Measurements from ENCODE around the gene MAPK14. TPM values are rescaled to one million over a fixed set of nuclear protein-coding genes. Genes with fewer than 3 reads are reported as not detected.

The MAPK14 gene
- total and polyA plus RNA-seq, 9 of the 15 experiments (the other 6 are each of a cell fraction or from before 2014, with no cell fraction given), result 8.8 to 62.7 (median 35.5) TPM

DNA sequence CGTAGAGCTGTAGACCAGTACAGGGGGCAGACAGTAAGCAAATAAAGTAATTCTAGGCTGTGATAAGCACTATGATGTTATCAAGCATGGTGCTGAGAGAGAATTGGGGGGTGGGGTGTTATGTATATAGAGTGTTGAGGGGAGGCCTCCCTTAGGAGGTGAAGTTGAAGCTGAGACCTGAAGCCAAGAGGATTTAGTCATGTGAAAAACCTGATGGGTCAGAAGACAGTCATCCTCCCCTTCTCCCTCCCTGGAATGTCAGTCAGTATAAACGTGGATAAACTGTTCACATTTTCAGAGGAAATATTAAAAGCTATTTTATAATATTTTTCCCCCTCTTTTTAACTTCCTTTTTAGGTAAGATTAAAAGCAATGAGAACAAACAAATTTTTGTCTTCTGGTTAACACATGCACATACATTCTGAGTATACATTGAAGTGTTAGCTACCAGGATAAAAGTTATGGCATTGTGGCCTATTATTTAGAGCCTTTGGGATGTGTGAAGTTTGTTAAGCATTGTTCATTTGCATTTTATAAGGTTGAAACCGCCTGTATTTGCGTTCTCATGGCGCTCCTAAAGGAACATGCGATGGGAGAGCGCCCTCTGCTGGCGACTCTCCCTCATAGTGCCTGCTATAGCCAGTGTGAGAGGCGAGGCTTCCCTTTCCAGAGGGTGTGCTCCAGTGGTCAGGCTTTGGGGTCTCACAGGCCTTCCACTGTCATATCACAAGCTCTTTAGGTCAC, 67.3 kb downstream of the MAPK14 start (continued):
- TF ChIP-seq, protein P1, sequence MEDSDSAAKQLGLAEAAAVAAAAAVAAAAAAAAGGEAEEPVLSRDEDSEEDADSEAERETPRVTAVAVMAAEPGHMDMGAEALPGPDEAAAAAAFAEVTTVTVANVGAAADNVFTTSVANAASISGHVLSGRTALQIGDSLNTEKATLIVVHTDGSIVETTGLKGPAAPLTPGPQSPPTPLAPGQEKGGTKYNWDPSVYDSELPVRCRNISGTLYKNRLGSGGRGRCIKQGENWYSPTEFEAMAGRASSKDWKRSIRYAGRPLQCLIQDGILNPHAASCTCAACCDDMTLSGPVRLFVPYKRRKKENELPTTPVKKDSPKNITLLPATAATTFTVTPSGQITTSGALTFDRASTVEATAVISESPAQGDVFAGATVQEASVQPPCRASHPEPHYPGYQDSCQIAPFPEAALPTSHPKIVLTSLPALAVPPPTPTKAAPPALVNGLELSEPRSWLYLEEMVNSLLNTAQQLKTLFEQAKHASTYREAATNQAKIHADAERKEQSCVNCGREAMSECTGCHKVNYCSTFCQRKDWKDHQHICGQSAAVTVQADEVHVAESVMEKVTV (CRISPR knock-in tag; IDR thresholded peaks at IDR 0.05), result peak; percentile 95
- TF ChIP-seq ZBTB17 (CRISPR knock-in tag; IDR thresholded peaks at IDR 0.05) (0 out of 2 replicates have a peak, but pooled peaks have one; percentile 32), KAT8 (IDR thresholded peaks at IDR 0.05; ENCODE audit: low read depth) (no peak; the same call in 1 of the 2 replicates), SREBF2 (CRISPR knock-in tag; IDR thresholded peaks at IDR 0.05) (no peak), ZBTB43 (CRISPR knock-in tag; IDR thresholded peaks at IDR 0.05) (0 out of 2 replicates have a peak, but pooled peaks have one; percentile 18), ETV5 (CRISPR knock-in tag; IDR thresholded peaks at IDR 0.05; ENCODE audit: low read depth) (no peak), SIRT6 (IDR thresholded peaks at IDR 0.05; ENCODE audit: low read depth, low read length) (no peak), ZNF695 (CRISPR knock-in tag; IDR thresholded peaks at IDR 0.05) (no peak), ELF1 (tag; IDR thresholded peaks at IDR 0.05) (no peak)
- TF ChIP-seq, protein P2, sequence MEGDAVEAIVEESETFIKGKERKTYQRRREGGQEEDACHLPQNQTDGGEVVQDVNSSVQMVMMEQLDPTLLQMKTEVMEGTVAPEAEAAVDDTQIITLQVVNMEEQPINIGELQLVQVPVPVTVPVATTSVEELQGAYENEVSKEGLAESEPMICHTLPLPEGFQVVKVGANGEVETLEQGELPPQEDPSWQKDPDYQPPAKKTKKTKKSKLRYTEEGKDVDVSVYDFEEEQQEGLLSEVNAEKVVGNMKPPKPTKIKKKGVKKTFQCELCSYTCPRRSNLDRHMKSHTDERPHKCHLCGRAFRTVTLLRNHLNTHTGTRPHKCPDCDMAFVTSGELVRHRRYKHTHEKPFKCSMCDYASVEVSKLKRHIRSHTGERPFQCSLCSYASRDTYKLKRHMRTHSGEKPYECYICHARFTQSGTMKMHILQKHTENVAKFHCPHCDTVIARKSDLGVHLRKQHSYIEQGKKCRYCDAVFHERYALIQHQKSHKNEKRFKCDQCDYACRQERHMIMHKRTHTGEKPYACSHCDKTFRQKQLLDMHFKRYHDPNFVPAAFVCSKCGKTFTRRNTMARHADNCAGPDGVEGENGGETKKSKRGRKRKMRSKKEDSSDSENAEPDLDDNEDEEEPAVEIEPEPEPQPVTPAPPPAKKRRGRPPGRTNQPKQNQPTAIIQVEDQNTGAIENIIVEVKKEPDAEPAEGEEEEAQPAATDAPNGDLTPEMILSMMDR (IDR thresholded peaks at IDR 0.05 in 2 of 3, conservative IDR thresholded peaks at IDR 0.05 in 1 of 3; ENCODE audit: insufficient read depth in 2 of 3, low read depth in 1 of 3, low read length in 3 of 3), result peak; percentile 91 to 98 (median 95)
